Stomach (tissue), 4 donors: ENCODE results near the gene GTF2IRD1.
"Not testable (repeated sequence)": the region's sequence is repeated elsewhere in the genome, so short reads cannot be mapped to it uniquely, and the experiment has no call there.

ENCODE experiments used
- EP300 ChIP-seq: sonication (generic); formaldehyde crosslinking; IDR thresholded peaks from one replicate; pipeline ENCODE4 v1.6.1; 2017; ENCODE audit warnings: antibody characterized with exemption
- POLR2A ChIP-seq, 4 donors: fragments of 450-650 bp; IDR thresholded peaks; one replicate each; pipeline ENCODE4 v1.6.1; 2016; ENCODE audit warnings: antibody characterized with exemption in 4 of 4, control low read depth in 2 of 4, mild to moderate bottlenecking in 1 of 4, moderate library complexity in 1 of 4
- TF ChIP-seq, protein P1 (sequence below), 7 experiments: fragments of 450-650 bp in 4 of 7; fragments of 200-600 bp in 3 of 7; sonication (generic) in 3 of 7; IDR thresholded peaks; one replicate each; pipeline ENCODE4 v1.5.1; 2016 to 2019; ENCODE audit warnings: antibody characterized with exemption in 7 of 7, control low read depth in 2 of 7, mild to moderate bottlenecking in 1 of 7

DNA sequence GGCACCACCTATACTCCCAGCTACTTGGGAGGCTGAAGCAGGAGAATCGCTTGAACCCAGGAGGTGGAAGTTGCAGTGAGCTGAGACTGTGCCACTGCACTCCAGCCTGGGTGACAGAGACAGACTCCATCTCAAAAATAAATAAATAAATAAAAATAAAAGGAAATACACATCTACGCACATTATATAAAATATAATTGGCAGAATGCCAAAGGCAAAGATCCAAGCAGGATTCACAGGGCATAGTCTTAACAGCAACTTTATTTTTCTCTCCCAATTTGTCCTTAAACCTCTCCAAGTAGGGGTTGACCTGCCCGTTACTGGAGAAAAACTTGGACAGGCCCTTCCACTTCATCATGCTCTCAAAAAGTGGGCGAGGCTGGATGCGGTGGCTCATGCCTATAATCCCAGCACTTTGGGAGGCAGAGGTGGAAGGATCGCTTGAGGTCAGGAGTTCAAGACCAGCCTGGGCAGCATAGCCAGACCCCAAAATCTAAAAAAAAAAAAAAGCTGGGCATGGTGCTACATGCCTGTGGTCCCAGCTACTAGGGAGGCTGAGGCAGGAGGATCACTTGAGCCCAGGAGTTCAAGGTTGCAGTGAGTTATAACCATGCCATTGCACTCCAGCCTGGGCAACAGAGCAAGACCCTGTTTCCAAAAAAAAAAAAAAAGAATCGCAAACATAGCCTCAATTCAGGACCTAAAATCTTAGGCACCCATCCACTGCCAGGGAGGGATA lies 38.9 kb upstream of the GTF2IRD1 start:
- TF ChIP-seq, protein P1, sequence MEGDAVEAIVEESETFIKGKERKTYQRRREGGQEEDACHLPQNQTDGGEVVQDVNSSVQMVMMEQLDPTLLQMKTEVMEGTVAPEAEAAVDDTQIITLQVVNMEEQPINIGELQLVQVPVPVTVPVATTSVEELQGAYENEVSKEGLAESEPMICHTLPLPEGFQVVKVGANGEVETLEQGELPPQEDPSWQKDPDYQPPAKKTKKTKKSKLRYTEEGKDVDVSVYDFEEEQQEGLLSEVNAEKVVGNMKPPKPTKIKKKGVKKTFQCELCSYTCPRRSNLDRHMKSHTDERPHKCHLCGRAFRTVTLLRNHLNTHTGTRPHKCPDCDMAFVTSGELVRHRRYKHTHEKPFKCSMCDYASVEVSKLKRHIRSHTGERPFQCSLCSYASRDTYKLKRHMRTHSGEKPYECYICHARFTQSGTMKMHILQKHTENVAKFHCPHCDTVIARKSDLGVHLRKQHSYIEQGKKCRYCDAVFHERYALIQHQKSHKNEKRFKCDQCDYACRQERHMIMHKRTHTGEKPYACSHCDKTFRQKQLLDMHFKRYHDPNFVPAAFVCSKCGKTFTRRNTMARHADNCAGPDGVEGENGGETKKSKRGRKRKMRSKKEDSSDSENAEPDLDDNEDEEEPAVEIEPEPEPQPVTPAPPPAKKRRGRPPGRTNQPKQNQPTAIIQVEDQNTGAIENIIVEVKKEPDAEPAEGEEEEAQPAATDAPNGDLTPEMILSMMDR (IDR thresholded peaks at IDR 0.05): not testable (repeated sequence)
- not testable (repeated sequence) for TF ChIP-seq EP300; POLR2A (IDR thresholded peaks at IDR 0.05)
